HepG2 (cell line): ENCODE measurements around the gene ZNF254. TPM values are rescaled to one million over a fixed set of nuclear protein-coding genes. Genes with fewer than 3 reads are reported as not detected.

ENCODE experiments used
- ATAC-seq: fragments of 200-7000 bp; cut with Tn5 transposase; 3 replicates; pipeline ENCODE4 v1.9.1; 2020; ENCODE audit warnings: mild to moderate bottlenecking, moderate library complexity
- BruUV-seq: library from RNA; stranded (reverse); fragments of 400-500 nt; replicated peaks from 2 replicates; lab custom pipeline; 2021; lab: Mats Ljungman, UMichigan
- CTCF ChIA-PET: fragments of 300-600 bp; formaldehyde crosslinking; extraction: SDS; loops from one replicate; lab custom pipeline; 2021; ENCODE audit warnings: low total read pairs, inconsistent platforms, low intra/inter-chr PET ratio; lab: Yijun Ruan, JAX
- POLR2A ChIA-PET: fragments of 350-600 bp; sonication (Branson Sonifier 250); formaldehyde crosslinking; loops from one replicate; lab custom pipeline; 2020; ENCODE audit warnings: antibody characterized with exemption, inconsistent platforms; lab: Yijun Ruan, JAX
- DNase-seq: peaks from one replicate; pipeline ENCODE4 v3.0.0-alpha.2; 2015; ENCODE audit warnings: low spot score
- FAIRE-seq: peaks from 3 replicates; lab custom pipeline; 2011; peaks lifted over from hg19 to GRCh38; lab: Jason Lieb, UNC
- H2AFZ ChIP-seq: one replicate; pipeline ENCODE4 v1.6.1; 2011; ENCODE audit warnings: low read length, inconsistent platforms
- H3K27ac ChIP-seq: fragments of 300-600 bp; 3 replicates; pipeline ENCODE4 v1.8.0; 2011; ENCODE audit warnings: mixed run types, mild to moderate bottlenecking, mixed read lengths, low read length, inconsistent platforms; ENCODE audit not compliant: insufficient read depth; ENCODE audit errors: extremely low read length
- H3K27me3 ChIP-seq, 2 experiments: fragments of 200-600 bp in 1 of 2; 2 replicates in 1 of 2; 3 replicates in 1 of 2; pipeline versions ENCODE4 v1.6.0 to v1.8.0; 2011; ENCODE audit warnings: low read length in 2 of 2, mild to moderate bottlenecking in 2 of 2, moderate library complexity in 2 of 2, inconsistent platforms in 1 of 2; ENCODE audit not compliant: insufficient read depth in 2 of 2, control insufficient read depth in 1 of 2
- H3K36me3 ChIP-seq, 2 experiments: fragments of 200-600 bp in 1 of 2; replicated peaks in 1 of 2; 2 replicates in 1 of 2; 3 replicates in 1 of 2; pipeline versions ENCODE4 v1.5.1 to v1.8.0; 2011; ENCODE audit warnings: low read length in 2 of 2, inconsistent platforms in 1 of 2; ENCODE audit not compliant: insufficient read depth in 2 of 2, control insufficient read depth in 1 of 2
- H3K4me1 ChIP-seq: 2 replicates; pipeline ENCODE4 v1.5.1; 2012; ENCODE audit warnings: low read length, inconsistent platforms; ENCODE audit not compliant: insufficient read depth
- H3K4me2 ChIP-seq: 2 replicates; pipeline ENCODE4 v1.6.0; 2011; ENCODE audit warnings: low read depth, low read length, inconsistent platforms
- H3K4me3 ChIP-seq, 3 experiments: fragments of 200-600 bp in 1 of 3; sonication (generic), shearing (Covaris generic) in 1 of 3; replicated peaks in 1 of 3; 2 replicates each; pipeline ENCODE4 v1.5.1; 2011 to 2016; ENCODE audit warnings: low read length in 3 of 3, inconsistent platforms in 2 of 3, low read depth in 2 of 3, mild to moderate bottlenecking in 2 of 3, control low read depth in 1 of 3, mixed read lengths in 1 of 3; ENCODE audit not compliant: insufficient read depth in 1 of 3
- H3K79me2 ChIP-seq: one replicate; pipeline ENCODE4 v1.6.1; 2011; ENCODE audit warnings: low read length, inconsistent platforms; ENCODE audit not compliant: insufficient read depth
- H3K9ac ChIP-seq: 2 replicates; pipeline ENCODE4 v1.6.0; 2011; ENCODE audit warnings: mild to moderate bottlenecking, low read depth, low read length, inconsistent platforms; ENCODE audit not compliant: insufficient read depth
- H3K9me3 ChIP-seq: 2 replicates; pipeline ENCODE4 v1.5.1; 2012; ENCODE audit warnings: mild to moderate bottlenecking, low read length
- H4K20me1 ChIP-seq: 2 replicates; pipeline ENCODE4 v1.6.0; 2011; ENCODE audit warnings: inconsistent platforms, mild to moderate bottlenecking, low read length, moderate library complexity; ENCODE audit not compliant: insufficient read depth
- FOXA3 ChIP-seq: IDR thresholded peaks from 2 replicates; pipeline ENCODE4 v1.6.1; 2016; ENCODE audit warnings: missing genetic modification reagents, missing compliant biosample characterization
- FOXM1 ChIP-seq: sonication (generic); formaldehyde crosslinking; IDR thresholded peaks from 2 replicates; pipeline ENCODE4 v1.5.0; 2020; ENCODE audit warnings: missing genetic modification reagents
- HMGA1 ChIP-seq: sonication (generic); formaldehyde crosslinking; conservative IDR thresholded peaks from 2 replicates; pipeline ENCODE4 v1.4.0; 2020; ENCODE audit warnings: missing genetic modification reagents
- KDM1A ChIP-seq: IDR thresholded peaks from 2 replicates; pipeline ENCODE4 v1.6.1; 2016; ENCODE audit warnings: missing compliant biosample characterization
- KDM4B ChIP-seq: sonication (generic); formaldehyde crosslinking; IDR thresholded peaks from 2 replicates; pipeline ENCODE4 v1.4.0; 2020; ENCODE audit warnings: missing genetic modification reagents
- MAZ ChIP-seq, 2 experiments: sonication (generic) in 1 of 2; formaldehyde crosslinking in 1 of 2; IDR thresholded peaks; 2 replicates each; pipeline versions ENCODE4 v1.5.0 to v1.6.1; 2012 to 2020; ENCODE audit warnings: low read depth in 2 of 2, mild to moderate bottlenecking in 2 of 2, borderline replicate concordance in 1 of 2, improper control_type of control experiment in 1 of 2, low read length in 1 of 2, missing genetic modification reagents in 1 of 2, moderate library complexity in 1 of 2
- NFKB2 ChIP-seq: sonication (generic); formaldehyde crosslinking; IDR thresholded peaks from 2 replicates; pipeline ENCODE4 v1.4.0; 2020; ENCODE audit warnings: missing genetic modification reagents, borderline replicate concordance
- RARG ChIP-seq: sonication (generic); formaldehyde crosslinking; IDR thresholded peaks from 2 replicates; pipeline ENCODE4 v1.4.0; 2020; ENCODE audit warnings: low read depth, mild to moderate bottlenecking, missing genetic modification reagents
- TP53 ChIP-seq: sonication (generic); formaldehyde crosslinking; conservative IDR thresholded peaks from 2 replicates; pipeline ENCODE4 v1.4.0; 2020; ENCODE audit warnings: missing genetic modification reagents
- ZNF333 ChIP-seq: sonication (generic); formaldehyde crosslinking; IDR thresholded peaks from 2 replicates; pipeline ENCODE4 v1.4.0; 2020; ENCODE audit warnings: mild to moderate bottlenecking, missing genetic modification reagents, borderline replicate concordance
- ZNF367 ChIP-seq: sonication (generic); formaldehyde crosslinking; IDR thresholded peaks from 2 replicates; pipeline ENCODE4 v1.4.0; 2020; ENCODE audit warnings: missing genetic modification reagents, borderline replicate concordance
- WGBS: methylation state at CpG from one replicate; pipeline ENCODE4 v1.1.6; 2017; ENCODE audit warnings: low lambda C conversion rate; 5-methylcytosine and 5-hydroxymethylcytosine counted together
- in situ Hi-C: cut with HindIII; loops from 2 replicates; pipeline ENCODE4 v1.10.0; 2017; ENCODE audit warnings: low pct_unique_long_range_greater_than_20kb; ENCODE audit not compliant: extremely low pct_ligation_motif_present
- intact Hi-C: fragments of 100-400 bp; cut with micrococcal nuclease; formaldehyde crosslinking; loops from one replicate; pipeline ENCODE4 v1.10.0; 2022; ENCODE audit not compliant: unreplicated experiment
- polyA plus RNA-seq, 8 experiments: library from polyadenylated mRNA; depleted of rRNA in 3 of 8; stranded (reverse) in 7 of 8; unstranded in 1 of 8; fragments of >200 nt; fragmentation: Illumina TruSeq in 4 of 8; extraction: Trizol in 4 of 8; gene quantifications; 2 replicates each; pipeline versions ENCODE4 v1.2.1 to v1.2.3, GENCODE V29; 2011 to 2016; ENCODE audit warnings: low read depth in 4 of 8, missing spikeins in 1 of 8, mixed read lengths in 1 of 8; ENCODE audit not compliant: insufficient read depth in 1 of 8
- total RNA-seq, 5 experiments: library from RNA; depleted of rRNA; stranded (reverse); fragments of >200 nt; fragmentation: Illumina TruSeq; extraction: Trizol; gene quantifications; 2 replicates each; pipeline ENCODE4 v1.2.3, GENCODE V29; 2016; ENCODE audit warnings: low read depth in 1 of 5

ZNF254 gene
- total and polyA plus RNA-seq, 2 of the 13 experiments (the other 11 are each of a cell fraction or from before 2014, with no cell fraction given) = 2.6 to 4.6 TPM

DNA sequence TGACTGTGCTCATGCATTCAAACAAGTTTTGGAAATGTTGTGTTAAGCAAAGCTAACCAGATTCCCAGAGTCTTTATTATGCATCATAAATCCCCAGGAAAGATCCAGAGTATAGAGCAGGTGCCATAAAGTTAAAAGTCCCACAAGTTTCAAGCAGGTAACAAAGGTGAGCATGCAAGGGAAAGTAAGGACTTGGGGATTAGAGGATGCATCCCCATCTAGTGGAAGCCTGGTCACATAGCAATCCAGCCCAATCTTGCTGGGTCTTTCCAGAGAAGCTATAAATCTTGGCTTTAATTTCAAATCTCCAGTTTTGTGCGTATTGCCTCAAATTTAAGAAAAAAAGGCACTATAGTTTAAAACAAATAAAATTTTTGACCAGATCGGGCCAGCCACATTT is 72.7 kb downstream of the ZNF254 start (continued):
- TF ChIP-seq TP53 (CRISPR knock-in tag) = no peak
- no peak for TF ChIP-seq FOXA3
- no peak for TF ChIP-seq ZNF367 (CRISPR knock-in tag)
- TF ChIP-seq MAZ (IDR thresholded peaks at IDR 0.05; ENCODE audit: borderline replicate concordance, low read depth, low read length) = no peak
- no peak for TF ChIP-seq MAZ (CRISPR knock-in tag; IDR thresholded peaks at IDR 0.05; ENCODE audit: low read depth)
- TF ChIP-seq HMGA1 (CRISPR knock-in tag) = no peak
- no peak for TF ChIP-seq RARG

DNA sequence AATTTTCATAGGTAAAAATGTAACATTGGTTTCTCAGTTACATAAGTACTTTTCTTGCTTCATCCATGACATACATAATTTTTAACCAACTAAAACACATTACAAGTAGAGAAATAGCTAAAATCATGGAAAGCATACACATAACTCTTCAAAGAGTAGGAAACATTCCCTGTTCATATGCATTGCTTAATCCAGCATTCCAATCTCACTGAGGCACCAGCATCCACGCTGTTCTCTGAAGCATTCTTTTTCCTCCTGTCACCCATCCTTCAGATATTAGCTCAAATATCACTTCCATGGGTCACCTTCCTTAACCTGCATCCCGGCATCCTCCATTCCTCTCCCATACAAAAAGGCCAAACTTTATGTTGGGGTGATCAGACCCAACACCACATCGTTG is 79.1 kb downstream of the ZNF254 start:
- Histone ChIP-seq H2AFZ (no peak overlapping the region), H3K4me2 (no peak overlapping the region), H3K27ac (no peak overlapping the region), H4K20me1 (no peaks in the 10 kb centered on the region), H3K4me3 (no peak overlapping the region), H3K4me1 (no peaks in the 10 kb centered on the region), H3K9ac (no peak overlapping the region), H3K79me2 (no peaks in the 10 kb centered on the region), H3K36me3 (no peaks in the 10 kb centered on the region), H3K9me3 (peaks cover 99% of the 10 kb centered on the region), H3K27me3 (no peaks in the 10 kb centered on the region)
- intact Hi-C loops (no loop called here), in situ Hi-C loops (no loop called here)
- no peak for FAIRE-seq
- no peak for DNase-seq
- CTCF ChIA-PET = no interaction called here
- no peak for ATAC-seq
- 18% methylated on average over 3 of the region's 3 CpGs for WGBS
- no peak for TF ChIP-seq FOXM1
- TF ChIP-seq KDM4B (CRISPR knock-in tag) = no peak
- TF ChIP-seq KDM1A = no peak
- no peak for TF ChIP-seq ZNF333 (CRISPR knock-in tag)
- TF ChIP-seq NFKB2 = no peak
- POLR2A ChIA-PET = no interaction called here
- BruUV-seq = no TSS peak
